ENCODE data around the gene L3MBTL4.

DNA sequence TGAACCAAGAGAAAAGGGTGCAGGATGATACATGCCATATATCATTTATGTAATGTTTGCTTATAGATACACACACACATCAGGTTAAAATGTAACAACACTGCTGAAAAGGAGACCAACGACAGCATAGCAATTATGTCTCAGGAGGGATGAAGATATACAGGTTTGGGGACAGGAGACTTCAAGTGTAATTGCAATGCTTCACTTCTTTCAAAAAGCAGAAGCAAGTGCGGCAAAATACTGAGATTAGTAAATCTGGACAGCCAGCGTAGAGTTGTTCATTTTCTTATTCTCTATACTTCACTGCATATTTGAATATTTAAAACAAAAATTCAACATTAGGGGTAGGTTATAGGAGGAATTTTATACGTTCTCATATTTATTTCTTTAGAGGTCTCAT lies 87.2 kb downstream of the L3MBTL4 start:
- TF ChIP-seq CTCF (IDR thresholded peaks at IDR 0.05 in 2 of 3, conservative IDR thresholded peaks at IDR 0.05 in 1 of 3; ENCODE audit: borderline replicate concordance in 1 of 3, insufficient read depth in 1 of 3, low read depth in 2 of 3, low read length in 2 of 3): no peak
- TF ChIP-seq, protein P1, sequence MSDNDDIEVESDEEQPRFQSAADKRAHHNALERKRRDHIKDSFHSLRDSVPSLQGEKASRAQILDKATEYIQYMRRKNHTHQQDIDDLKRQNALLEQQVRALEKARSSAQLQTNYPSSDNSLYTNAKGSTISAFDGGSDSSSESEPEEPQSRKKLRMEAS (IDR thresholded peaks at IDR 0.05): no peak
- TF ChIP-seq POLR2AphosphoS5 (IDR thresholded peaks at IDR 0.05; ENCODE audit: low read depth, low read length): no peak
- TF ChIP-seq ZFX (IDR thresholded peaks at IDR 0.05): no peak
- TF ChIP-seq, protein P2, sequence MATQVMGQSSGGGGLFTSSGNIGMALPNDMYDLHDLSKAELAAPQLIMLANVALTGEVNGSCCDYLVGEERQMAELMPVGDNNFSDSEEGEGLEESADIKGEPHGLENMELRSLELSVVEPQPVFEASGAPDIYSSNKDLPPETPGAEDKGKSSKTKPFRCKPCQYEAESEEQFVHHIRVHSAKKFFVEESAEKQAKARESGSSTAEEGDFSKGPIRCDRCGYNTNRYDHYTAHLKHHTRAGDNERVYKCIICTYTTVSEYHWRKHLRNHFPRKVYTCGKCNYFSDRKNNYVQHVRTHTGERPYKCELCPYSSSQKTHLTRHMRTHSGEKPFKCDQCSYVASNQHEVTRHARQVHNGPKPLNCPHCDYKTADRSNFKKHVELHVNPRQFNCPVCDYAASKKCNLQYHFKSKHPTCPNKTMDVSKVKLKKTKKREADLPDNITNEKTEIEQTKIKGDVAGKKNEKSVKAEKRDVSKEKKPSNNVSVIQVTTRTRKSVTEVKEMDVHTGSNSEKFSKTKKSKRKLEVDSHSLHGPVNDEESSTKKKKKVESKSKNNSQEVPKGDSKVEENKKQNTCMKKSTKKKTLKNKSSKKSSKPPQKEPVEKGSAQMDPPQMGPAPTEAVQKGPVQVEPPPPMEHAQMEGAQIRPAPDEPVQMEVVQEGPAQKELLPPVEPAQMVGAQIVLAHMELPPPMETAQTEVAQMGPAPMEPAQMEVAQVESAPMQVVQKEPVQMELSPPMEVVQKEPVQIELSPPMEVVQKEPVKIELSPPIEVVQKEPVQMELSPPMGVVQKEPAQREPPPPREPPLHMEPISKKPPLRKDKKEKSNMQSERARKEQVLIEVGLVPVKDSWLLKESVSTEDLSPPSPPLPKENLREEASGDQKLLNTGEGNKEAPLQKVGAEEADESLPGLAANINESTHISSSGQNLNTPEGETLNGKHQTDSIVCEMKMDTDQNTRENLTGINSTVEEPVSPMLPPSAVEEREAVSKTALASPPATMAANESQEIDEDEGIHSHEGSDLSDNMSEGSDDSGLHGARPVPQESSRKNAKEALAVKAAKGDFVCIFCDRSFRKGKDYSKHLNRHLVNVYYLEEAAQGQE (IDR thresholded peaks at IDR 0.05; ENCODE audit: low read depth): no peak
- TF ChIP-seq POLR2A (IDR thresholded peaks at IDR 0.05; ENCODE audit: borderline replicate concordance, extremely low read depth, insufficient read depth, insufficient read length): no peak
- TF ChIP-seq YY1 (IDR thresholded peaks at IDR 0.05; ENCODE audit: extremely low read depth, insufficient replicate concordance, low read depth, low read length): no peak
- TF ChIP-seq EZH2 (IDR thresholded peaks at IDR 0.05): no peak
- TF ChIP-seq ELF1 (IDR thresholded peaks at IDR 0.05; ENCODE audit: borderline replicate concordance, low read depth): no peak
- no peak for TF ChIP-seq CEBPB (IDR thresholded peaks at IDR 0.05; ENCODE audit: low read depth)
- TF ChIP-seq SRF (IDR thresholded peaks at IDR 0.05; ENCODE audit: low read depth): no peak
- TF ChIP-seq EZH2phosphoT487 (IDR thresholded peaks at IDR 0.05; ENCODE audit: borderline replicate concordance): no peak
- no peak for TF ChIP-seq RAD21 (IDR thresholded peaks at IDR 0.05; ENCODE audit: low read depth)
